Calu3 (cell line): ENCODE data around the gene KAZN. TPM values are rescaled to one million over a fixed set of nuclear protein-coding genes. Genes with fewer than 3 reads are reported as not detected.

ENCODE experiments used
- BruUV-seq: library from RNA; stranded (reverse); fragments of 400-500 nt; replicated peaks from 2 replicates; lab custom pipeline; 2021; lab: Mats Ljungman, UMichigan
- CTCF ChIA-PET: fragments of 300-600 bp; sonication (Branson Sonifier 250); formaldehyde crosslinking; loops from one replicate; lab custom pipeline; 2022; ENCODE audit warnings: antibody characterized with exemption; lab: Charles Lee
- DNase-seq: peaks from one replicate; pipeline ENCODE4 v3.0.0; 2022
- H3K27ac Mint-ChIP-seq: one replicate; pipeline ENCODE4 v1.8.0; 2022; ENCODE audit warnings: mixed read lengths; ENCODE audit not compliant: unreplicated experiment
- H3K27me3 Mint-ChIP-seq: one replicate; pipeline ENCODE4 v1.8.0; 2022; ENCODE audit warnings: mixed read lengths; ENCODE audit not compliant: unreplicated experiment
- H3K36me3 Mint-ChIP-seq: one replicate; pipeline ENCODE4 v1.8.0; 2022; ENCODE audit warnings: mild to moderate bottlenecking, moderate library complexity, mixed read lengths; ENCODE audit not compliant: insufficient read depth, unreplicated experiment
- H3K4me1 Mint-ChIP-seq: one replicate; pipeline ENCODE4 v1.8.0; 2022; ENCODE audit warnings: mild to moderate bottlenecking, low read depth, mixed read lengths; ENCODE audit not compliant: unreplicated experiment
- H3K4me3 Mint-ChIP-seq: one replicate; pipeline ENCODE4 v1.8.0; 2022; ENCODE audit warnings: mild to moderate bottlenecking, low read depth, moderate library complexity, mixed read lengths; ENCODE audit not compliant: unreplicated experiment
- H3K9me3 Mint-ChIP-seq: one replicate; pipeline ENCODE4 v1.8.0; 2022; ENCODE audit warnings: low read depth, mixed read lengths; ENCODE audit not compliant: unreplicated experiment
- intact Hi-C: fragments of 100-400 bp; cut with micrococcal nuclease; formaldehyde crosslinking; loops from one replicate; pipeline ENCODE4 v1.10.0; 2022; ENCODE audit not compliant: unreplicated experiment
- total RNA-seq: library from RNA; stranded (reverse); gene quantifications from 2 replicates; pipeline ENCODE4 v1.2.3, GENCODE V29; 2022
- TF ChIP-seq, protein P1 (sequence below): fragments of 200-600 bp; IDR thresholded peaks from one replicate; pipeline ENCODE4 v1.8.0; 2022; ENCODE audit warnings: antibody characterized with exemption; ENCODE audit not compliant: unreplicated experiment

KAZN gene
- total RNA-seq, 1 experiment from 2014 or later = 3.6 TPM

DNA sequence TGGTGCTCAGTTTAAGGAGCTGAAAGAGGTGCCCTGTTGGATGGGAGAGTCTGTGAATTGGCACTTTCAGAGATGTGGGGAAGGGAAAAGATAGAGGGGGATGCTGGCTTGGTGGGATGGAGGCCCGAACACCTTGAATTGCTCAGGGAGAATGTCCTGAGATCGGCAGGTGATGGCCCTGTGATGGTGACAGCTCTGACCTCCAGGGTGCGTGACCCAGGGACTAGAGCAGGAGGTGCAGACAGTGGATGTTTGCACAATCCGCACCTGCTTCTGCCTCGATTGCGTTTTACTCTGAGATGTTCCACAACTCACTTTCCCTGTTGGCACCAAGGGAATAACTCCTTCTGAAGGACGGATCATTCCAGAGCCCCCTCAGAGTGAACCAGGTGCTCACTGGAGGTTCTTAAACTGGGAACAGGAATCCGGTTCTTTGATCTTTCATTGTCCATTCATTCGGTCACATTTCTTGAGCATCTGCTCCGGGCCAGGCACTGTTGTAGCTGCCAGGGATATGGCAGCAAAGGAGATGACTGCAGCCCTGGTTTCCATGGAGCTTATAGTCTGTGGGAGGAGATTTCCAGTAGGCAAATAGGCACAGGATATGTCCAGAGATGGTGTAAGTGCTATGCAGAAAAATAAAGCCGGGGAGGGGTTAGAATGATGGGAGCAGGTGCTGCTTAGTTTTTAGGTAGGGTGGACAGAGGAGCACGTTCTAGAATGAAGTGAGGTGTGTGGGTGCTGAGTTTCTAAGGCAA lies 328.5 kb downstream of the KAZN start:
- no peaks in the 10 kb centered on the region for H3K4me1 Mint-ChIP-seq
- BruUV-seq = no TSS peak
- intact Hi-C loops = no loop called here
- CTCF ChIA-PET = no interaction called here
- DNase-seq = no peak
- peaks cover 8% of the 10 kb centered on the region for H3K36me3 Mint-ChIP-seq
- H3K27ac Mint-ChIP-seq = no peak overlapping the region
- H3K9me3 Mint-ChIP-seq = no peaks in the 10 kb centered on the region
- H3K4me3 Mint-ChIP-seq = no peak overlapping the region
- TF ChIP-seq, protein P1, sequence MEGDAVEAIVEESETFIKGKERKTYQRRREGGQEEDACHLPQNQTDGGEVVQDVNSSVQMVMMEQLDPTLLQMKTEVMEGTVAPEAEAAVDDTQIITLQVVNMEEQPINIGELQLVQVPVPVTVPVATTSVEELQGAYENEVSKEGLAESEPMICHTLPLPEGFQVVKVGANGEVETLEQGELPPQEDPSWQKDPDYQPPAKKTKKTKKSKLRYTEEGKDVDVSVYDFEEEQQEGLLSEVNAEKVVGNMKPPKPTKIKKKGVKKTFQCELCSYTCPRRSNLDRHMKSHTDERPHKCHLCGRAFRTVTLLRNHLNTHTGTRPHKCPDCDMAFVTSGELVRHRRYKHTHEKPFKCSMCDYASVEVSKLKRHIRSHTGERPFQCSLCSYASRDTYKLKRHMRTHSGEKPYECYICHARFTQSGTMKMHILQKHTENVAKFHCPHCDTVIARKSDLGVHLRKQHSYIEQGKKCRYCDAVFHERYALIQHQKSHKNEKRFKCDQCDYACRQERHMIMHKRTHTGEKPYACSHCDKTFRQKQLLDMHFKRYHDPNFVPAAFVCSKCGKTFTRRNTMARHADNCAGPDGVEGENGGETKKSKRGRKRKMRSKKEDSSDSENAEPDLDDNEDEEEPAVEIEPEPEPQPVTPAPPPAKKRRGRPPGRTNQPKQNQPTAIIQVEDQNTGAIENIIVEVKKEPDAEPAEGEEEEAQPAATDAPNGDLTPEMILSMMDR = no peak
- peaks cover 19% of the 10 kb centered on the region for H3K27me3 Mint-ChIP-seq

DNA sequence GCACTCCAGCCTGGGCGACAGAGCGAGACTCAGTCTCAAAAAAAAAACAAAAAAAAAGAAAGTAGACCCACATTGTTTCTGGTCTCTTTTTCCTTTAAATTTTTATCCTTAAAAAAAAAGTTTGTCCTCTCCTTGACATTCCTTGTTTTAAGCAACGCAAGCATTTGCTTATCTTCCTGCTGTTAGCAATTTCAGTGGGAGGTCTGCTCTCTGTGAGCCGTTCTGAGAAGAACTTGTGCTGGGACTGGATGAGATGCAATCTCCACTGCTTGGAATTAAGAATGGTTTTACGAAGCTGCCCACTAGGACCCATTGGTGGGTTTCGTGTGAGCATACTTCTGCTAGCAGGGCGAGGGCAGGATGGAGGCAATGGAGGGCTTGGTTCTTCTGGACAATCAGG lies 329.9 kb downstream of the KAZN start:
- TF ChIP-seq, protein P1 = no peak
- Mint-ChIP-seq H3K9me3 (no peaks in the 10 kb centered on the region), H3K4me3 (no peak overlapping the region), H3K27me3 (peaks cover 19% of the 10 kb centered on the region), H3K27ac (no peak overlapping the region), H3K4me1 (no peaks in the 10 kb centered on the region), H3K36me3 (peaks cover 8% of the 10 kb centered on the region)
- CTCF ChIA-PET = no interaction called here
- intact Hi-C loops = no loop called here
- DNase-seq = no peak
- no TSS peak for BruUV-seq

DNA sequence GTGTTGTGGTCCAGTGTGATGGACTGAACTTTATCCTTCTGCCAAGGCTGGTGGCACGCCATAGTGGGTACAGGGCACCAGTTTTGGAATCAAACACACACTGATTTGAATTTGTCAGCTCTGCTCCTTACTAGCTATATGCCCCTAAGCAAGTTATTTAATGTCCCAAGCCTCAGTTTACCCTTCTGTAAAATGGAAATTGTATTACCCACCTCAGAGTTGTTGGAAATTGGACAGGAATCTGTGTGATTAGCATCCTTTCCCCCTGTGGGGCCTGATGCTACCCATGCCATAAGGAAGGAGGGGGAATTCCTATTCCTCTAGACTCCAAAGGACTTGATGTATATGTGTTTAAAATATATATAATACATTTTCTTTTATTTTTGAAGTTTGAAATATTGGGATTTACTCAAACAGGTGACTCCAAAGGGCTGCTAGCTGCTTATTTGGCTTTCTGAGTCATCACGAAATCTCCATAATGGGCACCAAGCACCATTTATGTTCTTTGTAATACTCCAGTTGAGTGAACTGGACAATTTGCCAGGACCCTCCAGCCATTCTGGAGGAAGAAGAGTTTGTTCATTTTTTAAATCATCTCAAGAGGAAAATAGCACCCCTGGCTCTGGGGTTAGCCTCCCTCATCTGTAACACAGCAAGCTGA lies 330.5 kb downstream of the KAZN start:
- no peak for DNase-seq
- Mint-ChIP-seq H3K4me3 (no peak overlapping the region), H3K36me3 (peaks cover 8% of the 10 kb centered on the region), H3K9me3 (no peaks in the 10 kb centered on the region), H3K27ac (no peak overlapping the region), H3K27me3 (peaks cover 19% of the 10 kb centered on the region), H3K4me1 (no peaks in the 10 kb centered on the region)
- no TSS peak for BruUV-seq
- TF ChIP-seq, protein P1 = no peak
- intact Hi-C loops = no loop called here
- CTCF ChIA-PET = no interaction called here

DNA sequence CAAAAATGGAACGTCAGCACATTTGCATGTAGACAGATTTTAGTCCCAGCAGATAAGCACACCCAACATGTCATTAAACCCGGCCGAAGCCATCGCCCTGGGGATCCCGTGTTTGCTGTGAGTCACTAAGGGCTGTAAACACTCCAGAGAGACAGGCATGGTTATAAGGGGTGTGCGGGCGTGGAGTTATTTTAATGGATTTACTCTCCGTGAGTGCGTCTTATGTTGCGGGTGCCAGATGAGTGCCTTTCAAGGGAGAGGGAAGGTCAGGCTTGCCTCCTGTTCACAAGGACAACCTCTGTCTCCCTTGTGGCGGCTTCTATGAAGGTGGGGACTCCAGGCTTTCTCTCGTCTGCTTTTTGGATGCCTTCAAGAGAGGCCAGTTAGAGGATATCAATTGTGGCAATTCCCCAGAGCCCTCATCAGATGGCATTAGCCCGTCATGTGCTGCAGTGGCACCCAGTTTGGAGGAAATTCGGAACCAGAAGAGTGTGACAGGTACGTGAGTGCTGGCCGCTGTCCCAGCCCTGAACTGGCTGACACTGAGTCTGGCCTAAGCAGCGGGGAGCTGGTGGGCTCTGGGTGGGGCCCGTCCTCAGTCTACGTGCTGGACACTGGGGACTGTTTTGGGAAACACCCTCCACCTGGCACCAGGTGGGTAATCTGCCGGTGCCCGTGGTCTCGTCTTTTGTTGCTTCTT lies 331.2 kb downstream of the KAZN start:
- DNase-seq = no peak
- Mint-ChIP-seq H3K9me3 (no peaks in the 10 kb centered on the region), H3K4me3 (no peak overlapping the region), H3K27ac (no peak overlapping the region), H3K36me3 (peaks cover 5% of the 10 kb centered on the region), H3K27me3 (peaks cover 19% of the 10 kb centered on the region), H3K4me1 (no peaks in the 10 kb centered on the region)
- intact Hi-C loops = no loop called here
- no TSS peak for BruUV-seq
- TF ChIP-seq, protein P1 = no peak
- CTCF ChIA-PET = no interaction called here
